ENCODE data around the gene RAD51B.

RAD51B gene

GRCh38 chr14:68610251-68610793 lies 790.7 kb downstream of the RAD51B start:
- no peak for DNase-seq (ENCODE audit: low read depth in 2 of 2)

- no peak for DNase-seq (ENCODE audit: low read depth in 2 of 2)
These were observed 792.0 kb downstream of the RAD51B start for GRCh38 chr14:68611599-68611998.

GRCh38 chr14:68612049-68612448 lies 792.5 kb downstream of the RAD51B start:
- no peak for DNase-seq (ENCODE audit: low read depth in 2 of 2)

- DNase-seq (ENCODE audit: low read depth in 2 of 2), result no peak
These were observed 796.8 kb downstream of the RAD51B start for GRCh38 chr14:68616221-68616902.

GRCh38 chr14:68619790-68620574 lies 800.4 kb downstream of the RAD51B start:
- DNase-seq (ENCODE audit: low read depth in 2 of 2), result no peak

GRCh38 chr14:68621400-68622365 lies 802.1 kb downstream of the RAD51B start:
- DNase-seq (ENCODE audit: low read depth in 2 of 2), result no peak

GRCh38 chr14:68622856-68623255 lies 803.3 kb downstream of the RAD51B start:
- no peak for DNase-seq (ENCODE audit: low read depth in 2 of 2)

- no peak for DNase-seq (ENCODE audit: low read depth in 2 of 2)
These were observed 803.7 kb downstream of the RAD51B start for GRCh38 chr14:68623307-68623706.

- no peak for DNase-seq (ENCODE audit: low read depth in 2 of 2)
These were observed 804.2 kb downstream of the RAD51B start for GRCh38 chr14:68623826-68624225.

GRCh38 chr14:68624541-68625220 lies 805.1 kb downstream of the RAD51B start:
- no peak for DNase-seq (ENCODE audit: low read depth in 2 of 2)

GRCh38 chr14:68625366-68626090 lies 805.9 kb downstream of the RAD51B start:
- no peak for DNase-seq (ENCODE audit: low read depth in 2 of 2)

- no peak for DNase-seq (ENCODE audit: low read depth in 2 of 2)
These were observed 806.8 kb downstream of the RAD51B start for GRCh38 chr14:68626386-68626785.

GRCh38 chr14:68627050-68627867 lies 807.7 kb downstream of the RAD51B start:
- no peak for DNase-seq (ENCODE audit: low read depth in 2 of 2)

GRCh38 chr14:68627868-68628604 lies 808.5 kb downstream of the RAD51B start:
- peak; percentile 30 to 32 for DNase-seq (ENCODE audit: low read depth in 2 of 2)

- no peak for DNase-seq (ENCODE audit: low read depth in 2 of 2)
These were observed 809.2 kb downstream of the RAD51B start for GRCh38 chr14:68628605-68629310.

- no peak for DNase-seq (ENCODE audit: low read depth in 2 of 2)
These were observed 810.5 kb downstream of the RAD51B start for GRCh38 chr14:68630081-68630571.

GRCh38 chr14:68630611-68631393 lies 811.2 kb downstream of the RAD51B start:
- no peak for DNase-seq (ENCODE audit: low read depth in 2 of 2)
